CD4-positive, alpha-beta T cell (primary cell): ENCODE data around the gene SCNN1G. TPM values are rescaled to one million over a fixed set of nuclear protein-coding genes. Genes with fewer than 3 reads are reported as not detected.

Source experiments
- ATAC-seq: fragments of 200-7000 bp; cut with Tn5 transposase; one replicate; pipeline ENCODE4 v1.10.0; 2022; ENCODE audit warnings: mild to moderate bottlenecking; ENCODE audit not compliant: poor library complexity
- CTCF ChIA-PET: fragments of 350-600 bp; sonication (Branson Sonifier 250); formaldehyde crosslinking; loops from one replicate; lab custom pipeline; 2021; ENCODE audit warnings: antibody characterized with exemption, inconsistent platforms; lab: Charles Lee
- POLR2A ChIA-PET: fragments of 350-600 bp; sonication (Branson Sonifier 250); formaldehyde crosslinking; loops from one replicate; lab custom pipeline; 2021; ENCODE audit warnings: antibody characterized with exemption, inconsistent platforms; lab: Charles Lee
- DNase-seq, 14 experiments: peaks; one replicate each; pipeline ENCODE4 v3.0.0-alpha.2; 2013 to 2020; ENCODE audit warnings: mixed read lengths in 2 of 14
- H3K27ac ChIP-seq, 2 donors: one replicate each; pipeline versions ENCODE4 v1.5.1 to v1.7.0; 2013; ENCODE audit warnings: low read length in 2 of 2, low read depth in 1 of 2, mild to moderate bottlenecking in 1 of 2
- H3K27me3 ChIP-seq, 2 experiments: 1 replicate in 1 of 2; 2 replicates in 1 of 2; pipeline versions ENCODE4 v1.6.1 to v1.7.0; 2013; ENCODE audit warnings: low read length in 2 of 2, control low read depth in 1 of 2, mild to moderate bottlenecking in 1 of 2, moderate library complexity in 1 of 2; ENCODE audit not compliant: insufficient read depth in 2 of 2, control insufficient read depth in 1 of 2
- H3K36me3 ChIP-seq: one replicate; pipeline ENCODE4 v1.6.1; 2013; ENCODE audit warnings: low read length, control low read depth; ENCODE audit not compliant: insufficient read depth
- H3K4me1 ChIP-seq: one replicate; pipeline ENCODE4 v1.6.1; 2013; ENCODE audit warnings: low read length, control low read depth; ENCODE audit not compliant: insufficient read depth
- H3K4me3 ChIP-seq: one replicate; pipeline ENCODE4 v1.5.1; 2013; ENCODE audit warnings: mild to moderate bottlenecking, low read length, moderate library complexity
- H3K9me3 ChIP-seq, 2 experiments: 1 replicate in 1 of 2; 2 replicates in 1 of 2; pipeline versions ENCODE4 v1.6.1 to v1.7.0; 2013; ENCODE audit warnings: low read length in 2 of 2, mild to moderate bottlenecking in 2 of 2, control low read depth in 1 of 2, moderate library complexity in 1 of 2; ENCODE audit not compliant: control insufficient read depth in 1 of 2, insufficient read depth in 1 of 2
- H3K27ac Mint-ChIP-seq: one replicate; pipeline ENCODE4 v1.8.0; 2020; ENCODE audit warnings: mixed read lengths
- H3K27me3 Mint-ChIP-seq: one replicate; pipeline ENCODE4 v1.8.0; 2021; ENCODE audit warnings: mixed read lengths
- H3K36me3 Mint-ChIP-seq: one replicate; pipeline ENCODE4 v1.8.0; 2021; ENCODE audit warnings: low read depth, mixed read lengths
- H3K4me1 Mint-ChIP-seq: one replicate; pipeline ENCODE4 v1.8.0; 2021; ENCODE audit warnings: low read depth, mixed read lengths
- H3K4me3 Mint-ChIP-seq: one replicate; pipeline ENCODE4 v1.8.0; 2020; ENCODE audit warnings: mild to moderate bottlenecking, mixed read lengths
- H3K9me3 Mint-ChIP-seq: one replicate; pipeline ENCODE4 v1.8.0; 2020; ENCODE audit warnings: mixed read lengths
- CTCF ChIP-seq: fragments of 200-600 bp; IDR thresholded peaks from one replicate; pipeline ENCODE4 v1.8.0; 2022; ENCODE audit warnings: antibody characterized with exemption, mild to moderate bottlenecking
- intact Hi-C, 2 experiments: fragments of 100-400 bp; cut with DNase I in 1 of 2; cut with micrococcal nuclease in 1 of 2; formaldehyde crosslinking; loops; one replicate each; pipeline versions ENCODE4 v1.15.1 to v1.9.0; 2023 to 2025; cut with DNase I, micrococcal nuclease
- total RNA-seq, 174 experiments: library from RNA in 2 of 174; stranded (reverse) in 2 of 174; gene quantifications; one replicate each; pipeline ENCODE4 v1.2.3 and lab custom pipeline; 2021 to 2026

SCNN1G gene
- total RNA-seq, 2 experiments from 2014 or later, result not detected

GRCh38 chr16:23245268-23245667 is 62.7 kb downstream of the SCNN1G start:
- Histone ChIP-seq H3K27me3 (peaks cover 0 to 6% of the 10 kb centered on the region in 2 experiments), H3K9me3 (peaks cover 0 to 5% of the 10 kb centered on the region in 2 experiments), H3K4me1 (no peaks in the 10 kb centered on the region), H3K36me3 (no peaks in the 10 kb centered on the region), H3K4me3 (no peak overlapping the region), H3K27ac (no peak overlapping the region)
- intact Hi-C loops, result no loop called here
- ChIA-PET CTCF (no interaction called here), POLR2A (no interaction called here)
- ATAC-seq, result no peak
- no peaks in the 10 kb centered on the region for H3K36me3 Mint-ChIP-seq
- no peaks in the 10 kb centered on the region for H3K4me1 Mint-ChIP-seq
- no peak overlapping the region for H3K4me3 Mint-ChIP-seq
- H3K27me3 Mint-ChIP-seq, result peaks cover 9% of the 10 kb centered on the region
- peaks cover 8% of the 10 kb centered on the region for H3K9me3 Mint-ChIP-seq
- no peak overlapping the region for H3K27ac Mint-ChIP-seq
- TF ChIP-seq CTCF, result no peak
- DNase-seq, result no peak

- ATAC-seq (no peak), DNase-seq (no peak)
- intact Hi-C loops, result no loop called here
- H3K9me3 Mint-ChIP-seq, result peaks cover 6% of the 10 kb centered on the region
- H3K27ac Mint-ChIP-seq, result no peak overlapping the region
- CTCF ChIA-PET, result no interaction called here
- no peaks in the 10 kb centered on the region for H3K4me1 Mint-ChIP-seq
- no peaks in the 10 kb centered on the region for H3K36me3 ChIP-seq
- peaks cover 0 to 5% of the 10 kb centered on the region in 2 experiments for H3K9me3 ChIP-seq
- H3K27ac ChIP-seq, result no peak overlapping the region
- peaks cover 15% of the 10 kb centered on the region for H3K27me3 Mint-ChIP-seq
- H3K27me3 ChIP-seq, result peaks cover 0 to 6% of the 10 kb centered on the region in 2 experiments
- H3K36me3 Mint-ChIP-seq, result no peaks in the 10 kb centered on the region
- POLR2A ChIA-PET, result no interaction called here
- no peak for TF ChIP-seq CTCF
- no peak overlapping the region for H3K4me3 Mint-ChIP-seq
- no peak overlapping the region for H3K4me3 ChIP-seq
- no peaks in the 10 kb centered on the region for H3K4me1 ChIP-seq
Observed at GRCh38 chr16:23248261-23249194, 66.0 kb downstream of the SCNN1G start.

- Histone ChIP-seq H3K4me3 (no peak overlapping the region), H3K27me3 (peaks cover 0 to 3% of the 10 kb centered on the region in 2 experiments), H3K9me3 (peaks cover 0 to 5% of the 10 kb centered on the region in 2 experiments), H3K27ac (no peak overlapping the region), H3K36me3 (no peaks in the 10 kb centered on the region), H3K4me1 (no peaks in the 10 kb centered on the region)
- ATAC-seq, result no peak
- Mint-ChIP-seq H3K4me3 (no peak overlapping the region), H3K27me3 (peaks cover 12% of the 10 kb centered on the region), H3K27ac (no peak overlapping the region), H3K9me3 (peaks cover under 1% of the 10 kb centered on the region), H3K36me3 (no peaks in the 10 kb centered on the region), H3K4me1 (no peaks in the 10 kb centered on the region)
- CTCF ChIA-PET, result no interaction called here
- TF ChIP-seq CTCF, result no peak
- POLR2A ChIA-PET, result no interaction called here
- no peak for DNase-seq
- intact Hi-C loops, result no loop called here
Observed at GRCh38 chr16:23249830-23250229, 67.3 kb downstream of the SCNN1G start.
